Uterus (tissue), 4 donors: Measurements from ENCODE around the gene PRKN. TPM values are rescaled to one million over a fixed set of nuclear protein-coding genes. Genes with fewer than 3 reads are reported as not detected.

ENCODE experiments used
- DNase-seq, 2 donors: peaks; one replicate each; pipeline ENCODE4 v3.0.0-alpha.2; 2019 to 2020
- H3K27ac ChIP-seq, 2 donors: fragments of 200-600 bp; sonication (generic); 1 replicate in 1 of 2; 2 replicates in 1 of 2; pipeline ENCODE4 v1.5.1; 2016 to 2018
- H3K27me3 ChIP-seq, 2 donors: fragments of 200-600 bp; sonication (generic); one replicate each; pipeline ENCODE4 v1.5.1; 2018 to 2019; ENCODE audit warnings: control low read depth in 1 of 2
- H3K36me3 ChIP-seq, 2 donors: fragments of 200-600 bp; sonication (generic); one replicate each; pipeline ENCODE4 v1.5.1; 2019; ENCODE audit warnings: control low read depth in 1 of 2
- H3K4me1 ChIP-seq, 2 donors: fragments of 200-600 bp; sonication (generic); one replicate each; pipeline ENCODE4 v1.5.1; 2018 to 2019; ENCODE audit warnings: control low read depth in 1 of 2
- H3K4me3 ChIP-seq, 2 donors: fragments of 200-600 bp; sonication (generic); 1 replicate in 1 of 2; 2 replicates in 1 of 2; pipeline ENCODE4 v1.5.1; 2018 to 2019; ENCODE audit warnings: mild to moderate bottlenecking in 1 of 2
- H3K9me3 ChIP-seq, 2 donors: fragments of 200-600 bp; sonication (generic); one replicate each; pipeline ENCODE4 v1.5.1; 2019; ENCODE audit warnings: control low read depth in 1 of 2
- CTCF ChIP-seq, 4 experiments: fragments of 200-600 bp in 2 of 4; fragments of 450-650 bp in 2 of 4; sonication (generic) in 2 of 4; IDR thresholded peaks; one replicate each; pipeline ENCODE4 v1.5.1; 2016 to 2019; ENCODE audit warnings: antibody characterized with exemption in 4 of 4, mild to moderate bottlenecking in 2 of 4, moderate library complexity in 1 of 4
- POLR2A ChIP-seq, 2 donors: fragments of 450-650 bp; IDR thresholded peaks; one replicate each; pipeline ENCODE4 v1.6.1; 2016; ENCODE audit warnings: antibody characterized with exemption in 2 of 2, mild to moderate bottlenecking in 1 of 2, moderate library complexity in 1 of 2
- intact Hi-C: fragments of 100-400 bp; cut with DNase I; formaldehyde crosslinking; loops from one replicate; pipeline ENCODE4 v1.15.1; 2023; ENCODE audit warnings: low total_unique reads
- total RNA-seq, 4 donors: library from RNA; depleted of rRNA in 3 of 4; stranded (reverse); fragments of >200 nt in 3 of 4; gene quantifications; one replicate each; pipeline versions ENCODE4 v1.1.0 to v1.2.4, GENCODE V29; 2014 to 2023
- donor health status: DM: yes; HTN: yes; CAD: no.

Gene PRKN
- total RNA-seq, 4 donors from 2014 or later: 10.2 to 21.3 (median 13.1) TPM

GRCh38 chr6:161436106-161436876, 1291.3 kb downstream of the PRKN start:
- no peaks in the 10 kb centered on the region for H3K9me3 ChIP-seq
- H3K4me1 ChIP-seq: peaks cover 0 to 3% of the 10 kb centered on the region in 2 donors
- H3K27ac ChIP-seq: no peak overlapping the region
- TF ChIP-seq POLR2A (IDR thresholded peaks at IDR 0.05) (no peak), CTCF (IDR thresholded peaks at IDR 0.05) (no peak)
- no peaks in the 10 kb centered on the region for H3K36me3 ChIP-seq
- no peaks in the 10 kb centered on the region for H3K27me3 ChIP-seq
- DNase-seq: no peak
- intact Hi-C loops: loop anchor here (2.0 kb wide), 1 partner anchor 41 kb away; no protein-coding TSS in a partner anchor
- no peak overlapping the region for H3K4me3 ChIP-seq

GRCh38 chr6:161435748-161436070, 1291.9 kb downstream of the PRKN start:
- no peak for TF ChIP-seq POLR2A (IDR thresholded peaks at IDR 0.05)
- no peak for TF ChIP-seq CTCF (IDR thresholded peaks at IDR 0.05)
- intact Hi-C loops: loop anchor here (2.0 kb wide), 1 partner anchor 41 kb away; no protein-coding TSS in a partner anchor
- DNase-seq: no peak
- no peak overlapping the region for H3K4me3 ChIP-seq
- H3K36me3 ChIP-seq: no peaks in the 10 kb centered on the region
- no peaks in the 10 kb centered on the region for H3K27me3 ChIP-seq
- H3K9me3 ChIP-seq: no peaks in the 10 kb centered on the region
- no peak overlapping the region for H3K27ac ChIP-seq
- peaks cover 0 to 3% of the 10 kb centered on the region in 2 donors for H3K4me1 ChIP-seq

GRCh38 chr6:161434921-161435747, 1292.4 kb downstream of the PRKN start:
- Histone ChIP-seq H3K27me3 (no peaks in the 10 kb centered on the region), H3K36me3 (no peaks in the 10 kb centered on the region), H3K4me1 (peaks cover 0 to 3% of the 10 kb centered on the region in 2 donors), H3K4me3 (no peak overlapping the region), H3K27ac (no peak overlapping the region), H3K9me3 (no peaks in the 10 kb centered on the region)
- intact Hi-C loops: no loop called here
- DNase-seq: no peak
- TF ChIP-seq CTCF (IDR thresholded peaks at IDR 0.05): no peak
- no peak for TF ChIP-seq POLR2A (IDR thresholded peaks at IDR 0.05)

- H3K4me3 ChIP-seq: no peak overlapping the region
- intact Hi-C loops: no loop called here
- DNase-seq: no peak
- no peaks in the 10 kb centered on the region for H3K27me3 ChIP-seq
- H3K4me1 ChIP-seq: peaks cover 0 to 3% of the 10 kb centered on the region in 2 donors
- H3K27ac ChIP-seq: no peak overlapping the region
- H3K36me3 ChIP-seq: no peaks in the 10 kb centered on the region
- TF ChIP-seq POLR2A (IDR thresholded peaks at IDR 0.05) (no peak), CTCF (IDR thresholded peaks at IDR 0.05) (no peak)
- H3K9me3 ChIP-seq: no peaks in the 10 kb centered on the region
Observed at GRCh38 chr6:161434350-161434749, 1293.2 kb downstream of the PRKN start.

- H3K27ac ChIP-seq: no peak overlapping the region
- TF ChIP-seq CTCF (IDR thresholded peaks at IDR 0.05) (no peak), POLR2A (IDR thresholded peaks at IDR 0.05) (no peak)
- intact Hi-C loops: no loop called here
- H3K4me1 ChIP-seq: peaks cover 0 to 3% of the 10 kb centered on the region in 2 donors
- no peaks in the 10 kb centered on the region for H3K27me3 ChIP-seq
- H3K9me3 ChIP-seq: no peaks in the 10 kb centered on the region
- no peaks in the 10 kb centered on the region for H3K36me3 ChIP-seq
- H3K4me3 ChIP-seq: no peak overlapping the region
- DNase-seq: no peak
Observed at GRCh38 chr6:161432546-161432945, 1295.0 kb downstream of the PRKN start.
